HCT116 (cell line): ENCODE results near the gene SRGAP1.

ENCODE experiments used
- ATF3 ChIP-seq: IDR thresholded peaks from 2 replicates; pipeline ENCODE4 v1.6.1; 2012
- CBX3 ChIP-seq: IDR thresholded peaks from 2 replicates; pipeline ENCODE4 v1.6.1; 2012; ENCODE audit warnings: low read depth
- CEBPB ChIP-seq: IDR thresholded peaks from 2 replicates; pipeline ENCODE4 v1.6.1; 2012; ENCODE audit warnings: low read depth
- CTCF ChIP-seq, 3 experiments: fragments of 200-600 bp in 1 of 3; sonication (generic) in 1 of 3; IDR thresholded peaks in 2 of 3; conservative IDR thresholded peaks in 1 of 3; 2 replicates each; pipeline ENCODE4 v1.5.1; 2012 to 2017; ENCODE audit warnings: low read depth in 2 of 3, low read length in 2 of 3, antibody characterized with exemption in 1 of 3, borderline replicate concordance in 1 of 3, control low read depth in 1 of 3, mild to moderate bottlenecking in 1 of 3, mixed read lengths in 1 of 3, mixed run types in 1 of 3, moderate library complexity in 1 of 3; ENCODE audit not compliant: insufficient read depth in 1 of 3
- EGR1 ChIP-seq: IDR thresholded peaks from 2 replicates; pipeline ENCODE4 v1.6.1; 2012; ENCODE audit warnings: low read depth
- EZH2phosphoT487 ChIP-seq: fragments of 200-600 bp; IDR thresholded peaks from 2 replicates; pipeline ENCODE4 v1.6.1; 2018; ENCODE audit warnings: antibody characterized with exemption, borderline replicate concordance
- MAX ChIP-seq: IDR thresholded peaks from 2 replicates; pipeline ENCODE4 v1.6.1; 2012
- POLR2A ChIP-seq: IDR thresholded peaks from 2 replicates; pipeline ENCODE4 v1.7.0; 2011; ENCODE audit warnings: borderline replicate concordance; ENCODE audit not compliant: insufficient read depth, insufficient read length; ENCODE audit errors: extremely low read depth
- POLR2AphosphoS5 ChIP-seq: IDR thresholded peaks from 2 replicates; pipeline ENCODE4 v1.6.1; 2011; ENCODE audit warnings: mild to moderate bottlenecking, low read depth, low read length, moderate library complexity
- SIN3A ChIP-seq: IDR thresholded peaks from 2 replicates; pipeline ENCODE4 v1.6.1; 2012; ENCODE audit warnings: low read depth
- YY1 ChIP-seq: IDR thresholded peaks from 2 replicates; pipeline ENCODE4 v1.6.1; 2011; ENCODE audit warnings: low read length, low read depth, moderate library complexity, mild to moderate bottlenecking; ENCODE audit not compliant: insufficient replicate concordance; ENCODE audit errors: extremely low read depth
- ZFX ChIP-seq: fragments of 450-650 bp; IDR thresholded peaks from 2 replicates; pipeline ENCODE4 v1.6.1; 2017
- TF ChIP-seq, protein P1 (sequence below): IDR thresholded peaks from 2 replicates; pipeline ENCODE4 v1.6.1; 2012; ENCODE audit warnings: low read depth
- TF ChIP-seq, protein P2 (sequence below): IDR thresholded peaks from 2 replicates; pipeline ENCODE4 v1.6.1; 2011; ENCODE audit warnings: mild to moderate bottlenecking, low read length, moderate library complexity; ENCODE audit not compliant: insufficient replicate concordance; ENCODE audit errors: extremely low read depth

- no peak for TF ChIP-seq CTCF (IDR thresholded peaks at IDR 0.05 in 2 of 3, conservative IDR thresholded peaks at IDR 0.05 in 1 of 3; ENCODE audit: borderline replicate concordance in 1 of 3, insufficient read depth in 1 of 3, low read depth in 2 of 3, low read length in 2 of 3)
- no peak for TF ChIP-seq POLR2AphosphoS5
- no peak for TF ChIP-seq EZH2phosphoT487
- no peak for TF ChIP-seq EGR1
- TF ChIP-seq, protein P1, sequence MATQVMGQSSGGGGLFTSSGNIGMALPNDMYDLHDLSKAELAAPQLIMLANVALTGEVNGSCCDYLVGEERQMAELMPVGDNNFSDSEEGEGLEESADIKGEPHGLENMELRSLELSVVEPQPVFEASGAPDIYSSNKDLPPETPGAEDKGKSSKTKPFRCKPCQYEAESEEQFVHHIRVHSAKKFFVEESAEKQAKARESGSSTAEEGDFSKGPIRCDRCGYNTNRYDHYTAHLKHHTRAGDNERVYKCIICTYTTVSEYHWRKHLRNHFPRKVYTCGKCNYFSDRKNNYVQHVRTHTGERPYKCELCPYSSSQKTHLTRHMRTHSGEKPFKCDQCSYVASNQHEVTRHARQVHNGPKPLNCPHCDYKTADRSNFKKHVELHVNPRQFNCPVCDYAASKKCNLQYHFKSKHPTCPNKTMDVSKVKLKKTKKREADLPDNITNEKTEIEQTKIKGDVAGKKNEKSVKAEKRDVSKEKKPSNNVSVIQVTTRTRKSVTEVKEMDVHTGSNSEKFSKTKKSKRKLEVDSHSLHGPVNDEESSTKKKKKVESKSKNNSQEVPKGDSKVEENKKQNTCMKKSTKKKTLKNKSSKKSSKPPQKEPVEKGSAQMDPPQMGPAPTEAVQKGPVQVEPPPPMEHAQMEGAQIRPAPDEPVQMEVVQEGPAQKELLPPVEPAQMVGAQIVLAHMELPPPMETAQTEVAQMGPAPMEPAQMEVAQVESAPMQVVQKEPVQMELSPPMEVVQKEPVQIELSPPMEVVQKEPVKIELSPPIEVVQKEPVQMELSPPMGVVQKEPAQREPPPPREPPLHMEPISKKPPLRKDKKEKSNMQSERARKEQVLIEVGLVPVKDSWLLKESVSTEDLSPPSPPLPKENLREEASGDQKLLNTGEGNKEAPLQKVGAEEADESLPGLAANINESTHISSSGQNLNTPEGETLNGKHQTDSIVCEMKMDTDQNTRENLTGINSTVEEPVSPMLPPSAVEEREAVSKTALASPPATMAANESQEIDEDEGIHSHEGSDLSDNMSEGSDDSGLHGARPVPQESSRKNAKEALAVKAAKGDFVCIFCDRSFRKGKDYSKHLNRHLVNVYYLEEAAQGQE: no peak
- no peak for TF ChIP-seq MAX
- no peak for TF ChIP-seq ATF3
- TF ChIP-seq ZFX: no peak
- no peak for TF ChIP-seq CBX3
- TF ChIP-seq POLR2A: no peak
- TF ChIP-seq SIN3A: no peak
- TF ChIP-seq YY1: no peak
- TF ChIP-seq, protein P2, sequence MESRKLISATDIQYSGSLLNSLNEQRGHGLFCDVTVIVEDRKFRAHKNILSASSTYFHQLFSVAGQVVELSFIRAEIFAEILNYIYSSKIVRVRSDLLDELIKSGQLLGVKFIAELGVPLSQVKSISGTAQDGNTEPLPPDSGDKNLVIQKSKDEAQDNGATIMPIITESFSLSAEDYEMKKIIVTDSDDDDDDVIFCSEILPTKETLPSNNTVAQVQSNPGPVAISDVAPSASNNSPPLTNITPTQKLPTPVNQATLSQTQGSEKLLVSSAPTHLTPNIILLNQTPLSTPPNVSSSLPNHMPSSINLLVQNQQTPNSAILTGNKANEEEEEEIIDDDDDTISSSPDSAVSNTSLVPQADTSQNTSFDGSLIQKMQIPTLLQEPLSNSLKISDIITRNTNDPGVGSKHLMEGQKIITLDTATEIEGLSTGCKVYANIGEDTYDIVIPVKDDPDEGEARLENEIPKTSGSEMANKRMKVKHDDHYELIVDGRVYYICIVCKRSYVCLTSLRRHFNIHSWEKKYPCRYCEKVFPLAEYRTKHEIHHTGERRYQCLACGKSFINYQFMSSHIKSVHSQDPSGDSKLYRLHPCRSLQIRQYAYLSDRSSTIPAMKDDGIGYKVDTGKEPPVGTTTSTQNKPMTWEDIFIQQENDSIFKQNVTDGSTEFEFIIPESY: no peak
- no peak for TF ChIP-seq CEBPB
Measured at GRCh38 chr12:63917477-63917862, 73.0 kb downstream of the SRGAP1 start.
